Gastroesophageal sphincter (tissue), 4 donors: ENCODE data around the gene CD3E. TPM values are rescaled to one million over a fixed set of nuclear protein-coding genes. Genes with fewer than 3 reads are reported as not detected.

Experiments used
- ATAC-seq: fragments of 150-250 bp; one replicate; pipeline ENCODE4 v1.9.1; 2016; ENCODE audit warnings: mild to moderate bottlenecking, moderate library complexity
- H3K27ac ChIP-seq, 4 donors: fragments of 200-600 bp; sonication (generic) in 3 of 4; 1 replicate in 3 of 4; 2 replicates in 1 of 4; pipeline ENCODE4 v1.5.1; 2016 to 2019
- H3K27me3 ChIP-seq: fragments of 200-600 bp; sonication (generic); one replicate; pipeline ENCODE4 v1.5.1; 2019
- H3K36me3 ChIP-seq, 2 donors: fragments of 200-600 bp; sonication (generic); one replicate each; pipeline ENCODE4 v1.5.1; 2019; ENCODE audit warnings: control low read depth in 1 of 2
- H3K4me1 ChIP-seq, 3 donors: fragments of 200-600 bp; sonication (generic); 1 replicate in 2 of 3; 2 replicates in 1 of 3; pipeline ENCODE4 v1.5.1; 2016 to 2019; ENCODE audit warnings: control low read depth in 2 of 3
- H3K4me3 ChIP-seq, 2 donors: fragments of 200-600 bp; sonication (generic); one replicate each; pipeline ENCODE4 v1.5.1; 2019; ENCODE audit warnings: mild to moderate bottlenecking in 1 of 2, moderate library complexity in 1 of 2
- H3K9me3 ChIP-seq, 3 donors: fragments of 200-600 bp; sonication (generic); one replicate each; pipeline ENCODE4 v1.5.1; 2017 to 2019; ENCODE audit warnings: control low read depth in 2 of 3
- EP300 ChIP-seq: sonication (generic); formaldehyde crosslinking; IDR thresholded peaks from one replicate; pipeline ENCODE4 v1.6.1; 2017; ENCODE audit warnings: antibody characterized with exemption, mild to moderate bottlenecking
- POLR2A ChIP-seq, 2 donors: fragments of 450-650 bp; IDR thresholded peaks; one replicate each; pipeline ENCODE4 v1.6.1; 2017; ENCODE audit warnings: antibody characterized with exemption in 2 of 2, mild to moderate bottlenecking in 2 of 2, moderate library complexity in 1 of 2
- POLR2AphosphoS5 ChIP-seq: sonication (generic); formaldehyde crosslinking; IDR thresholded peaks from one replicate; pipeline ENCODE4 v1.6.1; 2017; ENCODE audit warnings: antibody characterized with exemption
- WGBS, 2 donors: methylation state at CpG; one replicate each; pipeline ENCODE4 v1.1.5; 2018; ENCODE audit warnings: low coverage in 1 of 2; 5-methylcytosine and 5-hydroxymethylcytosine counted together
- total RNA-seq, 4 donors: library from RNA; depleted of rRNA; stranded (reverse); fragments of >200 nt; gene quantifications; one replicate each; pipeline ENCODE4 v1.1.0, GENCODE V29; 2016
- TF ChIP-seq, protein P1 (sequence below), 4 experiments: fragments of 200-600 bp in 2 of 4; fragments of 450-650 bp in 2 of 4; sonication (generic) in 1 of 4; IDR thresholded peaks; one replicate each; pipeline ENCODE4 v1.5.1; 2017 to 2019; ENCODE audit warnings: antibody characterized with exemption in 4 of 4, mild to moderate bottlenecking in 2 of 4, moderate library complexity in 2 of 4

CD3E gene
- total RNA-seq, 4 donors from 2014 or later = 0.77 to 2.8 (median 0.78) TPM; not detected in 1

DNA sequence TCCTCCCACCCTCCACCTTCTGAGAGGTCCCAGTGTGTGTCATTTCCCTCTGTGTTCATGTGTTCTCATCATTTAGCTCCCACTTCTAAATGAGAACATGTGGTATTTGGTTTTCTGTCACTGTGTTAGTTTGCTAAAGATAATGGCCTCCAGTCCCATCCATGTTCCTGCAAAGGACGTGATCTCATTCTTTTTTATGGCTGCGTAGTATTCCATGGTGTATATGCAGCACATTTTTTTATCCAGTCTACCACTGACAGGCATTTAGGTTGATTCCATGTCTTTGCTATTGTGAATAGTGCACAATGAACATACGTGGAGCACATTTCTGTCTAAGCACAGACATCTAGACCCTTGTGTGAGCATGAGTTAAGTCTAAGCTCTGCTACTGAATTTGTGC is 5.7 kb downstream of the CD3E start:
- Histone ChIP-seq H3K27ac (no peak overlapping the region), H3K27me3 (peaks cover 42% of the 10 kb centered on the region), H3K36me3 (no peaks in the 10 kb centered on the region), H3K9me3 (no peaks in the 10 kb centered on the region), H3K4me3 (no peak overlapping the region), H3K4me1 (peaks cover 0 to under 1% (median 0%) of the 10 kb centered on the region in 3 donors)
- ATAC-seq = no peak
- 29 to 85% methylated on average over 1 to 3 of the region's 3 CpGs for WGBS, 2 donors
- no peak for TF ChIP-seq EP300
- TF ChIP-seq, protein P1, sequence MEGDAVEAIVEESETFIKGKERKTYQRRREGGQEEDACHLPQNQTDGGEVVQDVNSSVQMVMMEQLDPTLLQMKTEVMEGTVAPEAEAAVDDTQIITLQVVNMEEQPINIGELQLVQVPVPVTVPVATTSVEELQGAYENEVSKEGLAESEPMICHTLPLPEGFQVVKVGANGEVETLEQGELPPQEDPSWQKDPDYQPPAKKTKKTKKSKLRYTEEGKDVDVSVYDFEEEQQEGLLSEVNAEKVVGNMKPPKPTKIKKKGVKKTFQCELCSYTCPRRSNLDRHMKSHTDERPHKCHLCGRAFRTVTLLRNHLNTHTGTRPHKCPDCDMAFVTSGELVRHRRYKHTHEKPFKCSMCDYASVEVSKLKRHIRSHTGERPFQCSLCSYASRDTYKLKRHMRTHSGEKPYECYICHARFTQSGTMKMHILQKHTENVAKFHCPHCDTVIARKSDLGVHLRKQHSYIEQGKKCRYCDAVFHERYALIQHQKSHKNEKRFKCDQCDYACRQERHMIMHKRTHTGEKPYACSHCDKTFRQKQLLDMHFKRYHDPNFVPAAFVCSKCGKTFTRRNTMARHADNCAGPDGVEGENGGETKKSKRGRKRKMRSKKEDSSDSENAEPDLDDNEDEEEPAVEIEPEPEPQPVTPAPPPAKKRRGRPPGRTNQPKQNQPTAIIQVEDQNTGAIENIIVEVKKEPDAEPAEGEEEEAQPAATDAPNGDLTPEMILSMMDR (IDR thresholded peaks at IDR 0.05) = no peak
- TF ChIP-seq POLR2AphosphoS5 = no peak
- no peak for TF ChIP-seq POLR2A (IDR thresholded peaks at IDR 0.05)

DNA sequence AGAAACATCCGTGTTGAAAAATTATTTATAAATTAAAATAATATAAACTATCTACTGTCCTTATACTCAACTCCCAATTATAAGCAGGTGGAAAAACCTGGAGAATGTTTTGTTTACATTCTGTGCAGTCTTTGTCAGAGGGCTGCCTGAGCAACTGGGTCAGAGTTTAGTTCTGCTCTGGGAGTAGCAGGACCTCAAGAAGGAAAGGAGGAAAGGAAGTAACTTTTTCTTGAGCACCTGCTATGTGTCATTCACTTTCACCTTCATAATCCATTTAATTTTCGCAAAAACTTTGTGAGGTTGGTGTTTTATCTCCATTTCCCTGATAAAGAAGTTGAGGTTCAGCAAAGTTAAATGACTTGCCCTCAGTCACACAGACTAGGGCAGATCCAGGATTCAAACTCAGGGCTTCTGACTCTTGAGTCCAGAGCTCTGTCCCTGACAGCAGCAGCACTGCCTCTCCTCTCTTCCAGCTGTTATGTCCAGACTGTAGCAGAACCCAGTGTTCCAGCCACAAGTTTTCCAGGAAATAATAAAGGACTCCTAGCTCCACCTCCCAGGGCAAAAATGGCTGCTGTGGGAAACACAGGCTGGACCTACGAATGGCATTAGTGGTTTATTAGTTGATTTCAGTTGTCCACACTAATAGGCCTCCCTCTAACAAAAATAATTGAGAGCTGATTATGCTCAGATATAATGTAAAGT is 6.4 kb downstream of the CD3E start:
- TF ChIP-seq POLR2A (IDR thresholded peaks at IDR 0.05) (no peak), EP300 (no peak), POLR2AphosphoS5 (no peak)
- TF ChIP-seq, protein P1 (IDR thresholded peaks at IDR 0.05) = no peak
- Histone ChIP-seq H3K4me3 (no peak overlapping the region), H3K27me3 (peaks cover 45% of the 10 kb centered on the region), H3K36me3 (no peaks in the 10 kb centered on the region), H3K4me1 (peaks cover 0 to 5% (median 4%) of the 10 kb centered on the region in 3 donors), H3K27ac (no peak overlapping the region), H3K9me3 (no peaks in the 10 kb centered on the region)
- ATAC-seq = no peak
- WGBS, 2 donors = 42 to 56% methylated on average over 2 to 3 of the region's 3 CpGs

DNA sequence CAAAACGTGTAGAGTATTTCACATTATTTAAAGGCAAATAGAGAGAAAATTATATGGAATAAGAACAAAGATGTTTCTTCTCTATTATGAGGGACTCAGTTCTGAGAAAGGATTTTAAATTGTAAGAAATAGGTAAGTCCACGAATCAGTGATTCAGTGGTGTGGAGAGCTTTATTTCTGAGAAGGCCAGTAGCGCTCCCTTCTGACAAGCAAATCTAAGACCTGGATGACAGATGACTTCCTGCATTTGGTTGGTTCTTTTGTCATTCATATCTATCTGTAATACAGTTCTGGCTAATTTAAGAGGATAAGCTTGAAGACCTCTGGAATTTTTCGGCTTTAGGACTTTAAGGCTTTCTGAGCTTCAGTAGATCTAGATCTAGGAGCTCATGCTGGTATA is 7.0 kb downstream of the CD3E start:
- no peak overlapping the region for H3K4me3 ChIP-seq
- peaks cover 0 to 11% (median 4%) of the 10 kb centered on the region in 3 donors for H3K4me1 ChIP-seq
- no peak overlapping the region for H3K27ac ChIP-seq
- WGBS, 2 donors = 33 to 56% methylated on average over 2 to 4 of the region's 4 CpGs
- H3K36me3 ChIP-seq = no peaks in the 10 kb centered on the region
- peaks cover 48% of the 10 kb centered on the region for H3K27me3 ChIP-seq
- no peak for ATAC-seq
- no peak for TF ChIP-seq POLR2AphosphoS5
- TF ChIP-seq, protein P1 (IDR thresholded peaks at IDR 0.05) = no peak
- TF ChIP-seq EP300 = no peak
- no peak for TF ChIP-seq POLR2A (IDR thresholded peaks at IDR 0.05)
- no peaks in the 10 kb centered on the region for H3K9me3 ChIP-seq

DNA sequence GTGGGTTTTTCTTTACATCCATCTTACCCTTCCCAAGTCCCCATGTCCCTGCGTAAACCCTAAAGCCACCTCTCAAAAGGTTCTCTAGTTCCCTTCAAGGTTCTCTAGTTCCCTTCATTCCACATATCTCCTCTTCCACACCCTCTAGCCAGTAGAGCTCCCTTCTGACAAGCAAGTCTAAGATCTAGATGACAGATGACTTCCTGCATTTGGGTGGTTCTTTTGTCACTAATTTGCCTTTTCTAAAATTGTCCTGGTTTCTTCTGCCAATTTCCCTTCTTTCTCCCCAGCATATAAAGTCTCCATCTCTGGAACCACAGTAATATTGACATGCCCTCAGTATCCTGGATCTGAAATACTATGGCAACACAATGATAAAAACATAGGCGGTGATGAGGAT is 7.8 kb downstream of the CD3E start:
- WGBS, 2 donors = 73 to 80% methylated on average over 1 to 2 of the region's 2 CpGs
- no peak for ATAC-seq
- Histone ChIP-seq H3K36me3 (no peaks in the 10 kb centered on the region), H3K27me3 (peaks cover 54% of the 10 kb centered on the region), H3K27ac (no peak overlapping the region), H3K4me3 (no peak overlapping the region), H3K9me3 (no peaks in the 10 kb centered on the region), H3K4me1 (peaks cover 0 to 16% (median 4%) of the 10 kb centered on the region in 3 donors)
- TF ChIP-seq EP300 = no peak
- TF ChIP-seq POLR2AphosphoS5 = no peak
- no peak for TF ChIP-seq POLR2A (IDR thresholded peaks at IDR 0.05)
- TF ChIP-seq, protein P1 (IDR thresholded peaks at IDR 0.05) = no peak

DNA sequence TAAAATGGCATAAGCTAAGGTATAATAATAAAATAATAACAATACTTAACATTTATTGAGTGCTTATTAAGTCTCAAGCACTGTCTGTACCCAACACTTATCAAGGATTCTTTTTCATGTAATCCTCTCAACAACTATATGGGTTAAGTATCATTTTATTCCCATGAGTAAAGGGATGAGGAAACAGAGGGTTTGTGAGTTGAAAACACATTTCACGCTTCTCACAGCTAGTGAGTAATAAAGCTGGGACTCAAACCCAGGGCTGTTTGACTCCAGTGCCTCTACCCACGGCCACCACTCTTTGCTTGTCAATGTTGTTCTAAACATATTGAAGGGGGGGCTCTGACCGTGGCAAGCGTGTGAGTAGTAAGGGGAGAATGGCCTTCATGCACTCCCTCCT is 8.7 kb downstream of the CD3E start:
- TF ChIP-seq POLR2A (IDR thresholded peaks at IDR 0.05) (no peak), EP300 (no peak), POLR2AphosphoS5 (no peak)
- TF ChIP-seq, protein P1 (IDR thresholded peaks at IDR 0.05) = no peak
- 48 to 50% methylated on average over 3 to 4 of the region's 4 CpGs for WGBS, 2 donors

More for the DNA sequence above, 8.7 kb downstream of the CD3E start:
- Histone ChIP-seq H3K27ac (no peak overlapping the region), H3K36me3 (no peaks in the 10 kb centered on the region), H3K27me3 (peaks cover 54% of the 10 kb centered on the region), H3K4me1 (peaks cover 0 to 16% (median 4%) of the 10 kb centered on the region in 3 donors), H3K9me3 (no peaks in the 10 kb centered on the region), H3K4me3 (no peak overlapping the region)
- ATAC-seq = no peak
